HuH-7 (cell line): ENCODE results near the gene ABCA7.

Experiments
- DNase-seq: peaks from one replicate; pipeline ENCODE4 v3.0.0; 2011; ENCODE audit warnings: low spot score

ABCA7 gene

DNA sequence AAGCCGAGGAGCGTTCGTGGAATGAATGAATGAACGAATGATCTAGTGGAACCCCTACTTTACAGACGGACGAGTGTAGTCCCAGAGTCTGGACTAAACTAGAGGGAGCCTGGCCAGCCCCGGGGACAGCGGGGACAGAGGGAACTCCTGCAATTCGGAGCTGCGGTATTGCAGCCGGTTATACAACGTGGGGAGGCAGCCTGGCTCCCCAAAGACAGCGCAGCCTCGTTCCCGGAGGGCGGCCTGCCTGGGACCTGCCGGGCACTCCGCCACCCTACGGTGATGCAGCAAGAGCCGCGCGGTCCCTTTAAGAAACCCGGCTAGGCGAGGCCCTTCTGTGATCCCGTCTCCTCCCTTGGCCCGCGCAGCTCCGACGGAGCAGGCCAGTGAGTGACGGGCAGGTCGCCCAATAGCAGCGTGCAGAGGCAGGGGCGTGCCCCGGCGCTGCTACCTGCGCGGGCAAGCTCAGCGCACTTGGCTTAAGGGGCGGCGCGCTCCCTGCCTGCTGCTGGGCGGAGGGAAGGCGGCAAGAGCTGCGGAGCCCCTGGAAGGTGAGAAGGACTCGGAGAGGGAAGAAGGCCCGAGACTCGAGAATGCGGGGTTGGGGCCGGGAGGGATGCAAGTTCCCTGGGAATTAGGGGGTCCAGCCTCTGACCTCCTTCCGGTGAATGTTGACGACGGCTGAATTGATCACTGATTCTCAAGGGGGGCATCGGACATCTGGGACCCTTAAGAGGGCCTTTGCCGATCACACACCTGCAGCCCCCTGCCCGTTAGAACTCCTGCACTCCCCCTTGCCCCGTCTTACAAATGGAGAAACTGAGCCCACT lies at the start of gene ABCA7:
Gene ABCA7, plus strand, starts transcription at position 462 of the 830 bp plus-strand sequence. CDS start 1,255 bp downstream, outside the sequence.
- peak; percentile 95 for DNase-seq

- DNase-seq = no peak
These were observed 49.8 kb upstream of the ABCA7 start for GRCh38 chr19:990119-990571.

- DNase-seq = no peak
These were observed 49.2 kb upstream of the ABCA7 start for GRCh38 chr19:990746-991145.

DNA sequence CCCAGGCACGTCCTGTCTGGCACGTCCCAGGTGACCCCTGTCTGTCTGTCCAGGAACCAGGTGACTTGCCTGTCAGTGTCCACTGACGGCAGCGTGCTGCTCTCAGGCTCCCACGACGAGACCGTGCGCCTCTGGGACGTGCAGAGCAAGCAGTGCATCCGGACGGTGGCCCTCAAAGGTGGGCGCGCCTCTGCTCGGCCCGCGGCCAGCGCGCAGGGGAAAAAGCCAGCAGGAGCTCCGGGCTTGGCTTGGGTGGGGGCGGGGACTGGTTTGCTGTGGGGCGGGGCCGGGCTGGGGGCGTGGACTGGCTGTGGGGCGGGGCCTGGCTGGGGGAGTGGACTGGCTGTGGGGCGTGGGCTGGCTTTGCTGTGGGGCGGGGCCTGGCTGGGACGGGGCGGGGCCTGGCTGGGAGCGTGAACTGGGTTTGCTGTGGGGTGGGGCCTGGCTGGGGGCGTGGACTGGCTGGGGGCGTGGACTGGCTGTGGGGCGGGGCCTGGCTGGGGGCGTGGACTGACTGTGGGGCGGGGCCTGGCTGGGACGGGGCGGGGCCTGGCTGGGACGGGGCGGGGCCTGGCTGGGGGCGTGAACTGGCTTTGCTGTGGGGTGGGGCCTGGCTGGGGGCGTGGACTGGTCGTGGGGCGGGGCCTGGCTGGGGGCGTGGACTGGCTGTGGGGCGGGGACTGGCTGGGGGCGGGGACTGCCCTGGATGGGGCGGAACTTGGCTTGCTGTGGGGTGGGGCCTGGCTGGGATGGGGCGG lies 48.6 kb upstream of the ABCA7 start:
- no peak for DNase-seq

GRCh38 chr19:991932-992669 lies 47.8 kb upstream of the ABCA7 start:
- DNase-seq = no peak

DNA sequence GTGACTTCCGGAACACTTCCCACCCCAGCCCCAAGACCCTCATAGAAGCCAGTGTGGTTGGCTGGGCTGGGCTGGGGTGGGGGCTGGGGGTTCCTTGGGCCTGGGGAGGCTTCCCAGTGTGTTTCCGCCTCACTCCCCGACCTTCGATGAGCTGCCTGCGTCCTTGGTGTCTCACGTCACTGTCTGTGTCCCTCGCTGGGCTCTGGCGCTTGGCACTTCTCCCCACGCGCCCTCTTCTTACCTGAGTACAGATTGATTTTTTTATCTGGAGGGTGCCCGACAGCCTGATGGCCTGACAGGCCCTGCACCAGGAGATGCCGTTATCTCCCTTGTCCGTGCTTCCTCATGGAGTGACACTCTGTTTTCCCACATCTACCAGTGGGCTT lies 47.2 kb upstream of the ABCA7 start:
- no peak for DNase-seq

DNA sequence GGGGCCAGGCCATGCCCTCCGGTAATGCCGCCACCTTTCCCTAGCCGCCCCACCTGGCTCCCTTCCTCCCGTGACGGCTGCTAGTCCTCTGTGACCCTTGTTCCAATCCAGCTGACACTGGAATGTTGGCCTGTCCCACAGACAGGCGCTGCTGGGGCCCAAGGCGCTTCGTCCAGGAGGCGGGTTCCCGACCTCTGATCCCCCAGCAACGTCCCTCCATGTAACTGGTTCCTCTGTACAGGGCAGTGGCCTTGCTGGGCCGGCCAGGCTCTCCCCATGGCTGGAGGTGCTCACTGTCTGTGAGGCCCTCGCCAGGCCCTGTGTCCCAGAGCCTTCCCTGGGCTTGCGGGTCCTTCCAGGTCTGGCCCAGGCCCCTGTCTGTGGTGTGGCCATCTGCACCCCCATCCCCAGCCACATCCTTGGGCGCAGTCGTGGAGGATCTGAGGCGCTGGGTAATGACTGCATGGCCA lies 46.5 kb upstream of the ABCA7 start:
- DNase-seq = no peak

DNA sequence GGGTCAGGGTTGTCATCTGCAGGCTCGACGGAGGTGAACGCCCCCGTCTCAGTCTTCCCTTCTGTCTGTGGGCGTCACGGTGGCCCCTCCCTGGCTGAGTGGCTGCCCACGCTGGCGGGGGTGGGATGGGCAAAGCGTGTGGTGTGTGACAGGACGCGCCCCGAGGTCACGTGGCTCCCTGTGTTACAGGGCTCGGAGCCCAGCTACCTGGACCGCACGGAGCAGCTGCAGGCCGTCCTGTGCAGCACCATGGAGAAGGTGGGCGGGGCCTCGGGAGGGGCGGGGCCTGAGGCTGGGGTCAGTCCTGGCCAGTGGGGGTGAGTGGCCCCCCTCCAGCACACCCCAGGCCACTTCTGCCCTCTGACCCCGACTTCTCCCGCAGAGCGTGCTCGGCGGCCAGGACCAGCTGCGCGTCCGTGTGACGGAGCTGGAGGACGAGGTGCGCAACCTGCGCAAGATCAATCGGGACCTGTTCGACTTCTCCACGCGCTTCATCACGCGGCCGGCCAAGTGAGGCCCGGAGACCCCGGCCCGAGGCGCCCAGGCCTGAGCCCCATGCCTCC lies 46.0 kb upstream of the ABCA7 start:
- DNase-seq = no peak

DNA sequence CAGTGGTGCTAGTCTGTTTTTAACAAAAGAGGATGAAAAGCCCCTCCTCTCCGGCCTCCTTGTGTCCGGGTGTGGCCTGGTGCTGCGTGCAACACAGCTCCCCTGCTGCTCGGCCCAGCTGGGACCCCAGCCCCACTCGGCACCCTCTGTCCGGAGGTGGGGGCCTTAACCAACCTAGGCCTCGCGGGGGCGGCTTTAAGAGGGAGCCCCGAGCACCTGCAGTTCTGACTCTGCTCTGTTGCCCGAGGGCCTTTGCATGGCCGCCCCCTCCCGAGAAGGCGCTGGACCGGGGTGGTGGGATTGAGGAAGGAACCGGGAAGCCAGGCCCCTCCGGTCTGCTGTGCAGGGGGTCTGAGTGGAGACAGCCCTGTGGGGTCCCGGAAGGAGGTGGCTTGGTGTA lies 45.4 kb upstream of the ABCA7 start:
- no peak for DNase-seq

- no peak for DNase-seq
These were observed 44.7 kb upstream of the ABCA7 start for GRCh38 chr19:995051-995827.

DNA sequence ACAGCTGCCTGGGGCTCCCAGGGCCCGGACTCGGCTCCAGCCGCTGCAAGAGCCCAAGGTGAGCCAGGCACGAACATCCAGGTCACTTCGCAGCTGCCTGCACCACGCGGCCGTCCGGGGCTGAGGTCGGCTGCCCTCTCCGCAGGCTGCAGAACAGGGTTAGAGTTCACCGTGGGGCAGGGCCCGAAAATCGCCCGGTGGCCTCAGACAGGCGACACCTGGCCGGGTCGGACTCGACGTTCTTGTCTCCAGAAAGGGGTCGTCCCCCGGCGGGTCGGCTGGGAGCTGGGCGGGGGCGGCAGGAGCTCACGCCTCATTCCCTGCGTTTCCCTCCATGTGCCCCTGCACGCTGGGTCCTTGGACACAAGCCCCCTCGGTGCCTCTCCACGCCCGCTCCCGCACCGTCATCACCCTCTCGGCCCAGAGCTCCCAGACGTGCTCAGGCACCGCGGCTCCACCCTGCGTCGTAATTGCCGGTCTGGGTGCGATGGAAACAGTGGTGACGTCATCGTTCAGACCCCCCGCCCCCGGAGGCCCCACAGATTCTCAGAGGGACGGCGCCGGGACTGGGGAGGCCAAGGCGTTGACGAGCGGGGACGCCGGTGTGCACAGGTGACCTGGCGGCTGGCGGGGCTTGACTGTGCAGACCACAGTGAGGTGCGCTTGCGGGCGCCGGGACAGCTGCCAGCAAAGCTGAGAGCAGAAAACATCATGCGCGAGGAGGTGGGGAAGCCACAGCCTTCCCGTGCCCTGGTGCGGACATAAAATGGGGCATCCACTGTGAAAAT lies 43.7 kb upstream of the ABCA7 start:
- DNase-seq = no peak

DNA sequence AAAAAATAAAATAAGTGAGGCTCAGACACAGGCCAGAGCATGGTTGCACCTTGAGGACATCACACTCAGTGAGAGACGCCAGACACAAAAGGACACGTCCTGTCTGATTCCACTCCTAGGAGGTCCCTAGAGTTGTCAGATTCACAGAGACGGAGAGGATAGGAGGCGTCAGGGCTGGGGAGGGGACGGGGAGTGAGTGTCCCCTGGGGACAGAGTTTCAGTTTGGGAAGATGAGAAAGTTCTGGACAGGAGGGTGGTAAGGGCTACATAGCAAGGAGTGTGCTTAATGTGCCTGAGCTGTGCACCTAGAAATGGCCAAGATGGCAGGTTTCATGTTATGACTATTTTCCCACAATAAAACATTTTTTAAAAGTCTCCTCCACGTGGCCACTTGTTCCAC lies 41.8 kb upstream of the ABCA7 start:
- DNase-seq = no peak

DNA sequence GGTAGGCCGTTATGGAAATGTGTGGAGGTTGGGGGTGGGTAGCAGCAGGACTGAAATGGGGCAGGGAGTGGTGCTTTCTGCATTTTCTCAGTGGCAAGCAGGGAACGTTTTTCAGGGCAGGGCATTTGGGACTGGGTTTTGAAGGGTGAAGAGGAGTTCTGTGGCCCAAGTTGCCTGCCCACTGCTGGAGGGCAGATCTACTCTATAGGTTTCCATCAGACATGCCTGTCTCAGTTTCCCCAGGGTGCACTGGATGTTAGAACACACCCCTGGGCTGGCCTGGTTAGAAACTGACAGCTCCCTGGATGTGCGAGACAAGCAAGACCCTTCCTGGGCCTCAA lies 40.6 kb upstream of the ABCA7 start:
- no peak for DNase-seq

DNA sequence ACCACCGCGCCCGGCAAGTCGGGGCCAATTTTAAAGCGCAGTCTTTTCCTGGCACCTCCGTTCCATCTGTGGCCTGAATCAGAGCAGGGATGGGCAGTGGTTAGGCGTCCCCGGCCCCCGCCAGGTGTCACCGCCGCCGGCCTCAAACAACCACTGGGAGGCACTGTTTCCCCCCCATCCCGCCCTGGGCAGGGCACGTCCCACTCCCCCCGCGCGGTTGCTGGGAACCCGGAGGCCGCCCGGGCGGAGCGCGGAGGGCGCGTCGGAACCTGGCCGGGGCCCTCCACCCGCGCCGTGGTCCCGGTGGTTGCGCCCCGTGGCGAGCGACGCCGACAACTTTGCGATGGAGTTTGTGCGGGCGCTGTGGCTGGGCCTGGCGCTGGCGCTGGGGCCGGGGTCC lies 39.8 kb upstream of the ABCA7 start, which contains the start of gene GRIN3B:
Gene GRIN3B, plus strand, starts transcription at position 325 of the 400 bp plus-strand sequence. Its CDS starts 19 bp downstream, at position 344.
- DNase-seq = peak; percentile 96

DNA sequence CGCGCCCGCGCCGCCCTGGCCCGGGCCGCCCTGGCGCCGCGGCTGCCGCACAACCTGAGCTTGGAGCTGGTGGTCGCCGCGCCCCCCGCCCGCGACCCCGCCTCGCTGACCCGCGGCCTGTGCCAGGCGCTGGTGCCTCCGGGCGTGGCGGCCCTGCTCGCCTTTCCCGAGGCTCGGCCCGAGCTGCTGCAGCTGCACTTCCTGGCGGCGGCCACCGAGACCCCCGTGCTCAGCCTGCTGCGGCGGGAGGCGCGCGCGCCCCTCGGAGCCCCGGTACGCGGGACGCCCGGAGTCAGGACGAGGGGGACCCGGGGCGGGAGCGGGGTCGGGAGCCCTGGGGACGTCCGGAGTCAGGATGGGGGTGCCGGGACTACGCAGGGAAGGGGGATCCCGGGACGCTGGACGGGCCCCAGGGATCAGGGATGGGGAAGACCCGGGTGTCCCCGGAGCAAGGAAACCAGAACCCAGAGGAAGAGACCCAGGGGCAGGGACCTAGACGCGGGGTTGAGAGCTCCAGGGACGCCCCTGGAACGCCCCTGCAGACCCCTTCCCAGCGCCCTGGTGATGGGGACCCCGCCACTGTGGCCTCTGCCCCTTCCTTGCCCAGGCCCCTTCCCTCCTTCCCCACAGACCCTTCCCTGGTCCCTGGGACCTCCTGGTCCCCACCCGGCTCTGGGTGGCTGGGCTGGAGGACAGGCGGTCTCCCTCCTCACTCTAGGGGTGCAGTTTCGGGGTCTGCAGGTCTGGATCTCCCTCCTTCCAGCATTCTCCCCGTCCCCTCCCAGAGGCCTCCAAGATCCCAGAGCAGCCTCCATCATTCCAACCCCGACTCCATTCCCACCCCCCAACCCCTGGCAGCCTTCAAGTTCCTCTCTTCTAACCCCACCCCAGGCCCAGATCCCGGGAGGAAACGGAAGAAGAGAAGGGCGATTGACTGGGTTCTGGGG lies 39.0 kb upstream of the ABCA7 start:
- DNase-seq = peak; percentile 67

GRCh38 chr19:1001538-1002166 lies 38.3 kb upstream of the ABCA7 start:
- DNase-seq = peak; percentile 80

DNA sequence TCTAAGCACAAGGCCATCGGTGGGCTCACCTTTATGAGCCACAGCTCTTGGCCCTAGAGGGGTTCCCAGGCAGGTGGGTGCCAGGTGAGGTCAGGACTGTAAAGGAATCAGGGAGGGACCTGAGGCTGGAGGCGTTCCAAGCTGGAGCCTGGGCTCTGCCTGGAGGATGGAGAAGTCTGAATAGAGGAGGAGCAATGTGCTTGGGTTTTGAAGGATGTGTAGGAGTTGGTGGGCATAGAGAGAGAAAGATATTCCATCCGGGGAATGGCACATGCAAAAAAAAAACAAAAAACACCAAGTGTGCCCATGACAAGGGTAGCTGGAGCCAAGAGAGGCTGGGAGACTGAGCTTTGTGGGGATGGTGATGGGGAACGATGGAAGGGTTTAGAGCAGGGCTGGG lies 37.3 kb upstream of the ABCA7 start:
- no peak for DNase-seq

GRCh38 chr19:1003283-1003682 lies 36.6 kb upstream of the ABCA7 start:
- no peak for DNase-seq
